Measurements from ENCODE around the gene CYFIP1. TPM values are rescaled to one million over a fixed set of nuclear protein-coding genes. Genes with fewer than 3 reads are reported as not detected.

The CYFIP1 gene
- total RNA-seq, 1 experiment from 2014 or later = 80.3 TPM

GRCh38 chr15:22915866-22916515, 64.2 kb downstream of the CYFIP1 start:
- ChIA-PET CTCF (no interaction called here), POLR2A (ENCODE audit: unreplicated experiment) (no interaction called here)
- no peak for ATAC-seq
- H3F3A ChIP-seq (ENCODE audit: low read length, unreplicated experiment) = no peaks in the 10 kb centered on the region
- H3K79me2 ChIP-seq (ENCODE audit: low read length) = no peaks in the 10 kb centered on the region
- no peaks in the 10 kb centered on the region for H3K9me3 ChIP-seq (ENCODE audit: low read length)
- H3K27ac ChIP-seq (ENCODE audit: low read length) = no peak overlapping the region
- peaks cover 18% of the 10 kb centered on the region for H3K36me3 ChIP-seq (ENCODE audit: low read depth, low read length)
- no peak overlapping the region for H3K4me2 ChIP-seq (ENCODE audit: low read length)
- TF ChIP-seq EZH2 (IDR thresholded peaks at IDR 0.05; ENCODE audit: low read length, unreplicated experiment) (no peak), CTCF (conservative IDR thresholded peaks at IDR 0.05; ENCODE audit: low read depth, low read length) (no peak), EZH2phosphoT487 (IDR thresholded peaks at IDR 0.05; ENCODE audit: borderline replicate concordance, low read length) (no peak)
- H4K20me1 ChIP-seq (ENCODE audit: low read length) = no peaks in the 10 kb centered on the region
- peaks cover 9% of the 10 kb centered on the region; the same call in 1 of the 2 replicates for H3K4me1 ChIP-seq (ENCODE audit: insufficient read depth, low read length)
- no peak overlapping the region for H3K9ac ChIP-seq (ENCODE audit: low read length)
- intact Hi-C loops (cut with micrococcal nuclease) = no loop called here
- no TSS peak for BruUV-seq (replicated peaks)
- no peak overlapping the region for H3K4me3 ChIP-seq (ENCODE audit: low read length)
- no peak overlapping the region for H2AFZ ChIP-seq (ENCODE audit: low read length)
- no peak for DNase-seq
- H3K27me3 ChIP-seq (ENCODE audit: low read length) = no peaks in the 10 kb centered on the region
- H3K9me2 ChIP-seq (replicated peaks; ENCODE audit: low read length) = no peaks in the 10 kb centered on the region

DNA sequence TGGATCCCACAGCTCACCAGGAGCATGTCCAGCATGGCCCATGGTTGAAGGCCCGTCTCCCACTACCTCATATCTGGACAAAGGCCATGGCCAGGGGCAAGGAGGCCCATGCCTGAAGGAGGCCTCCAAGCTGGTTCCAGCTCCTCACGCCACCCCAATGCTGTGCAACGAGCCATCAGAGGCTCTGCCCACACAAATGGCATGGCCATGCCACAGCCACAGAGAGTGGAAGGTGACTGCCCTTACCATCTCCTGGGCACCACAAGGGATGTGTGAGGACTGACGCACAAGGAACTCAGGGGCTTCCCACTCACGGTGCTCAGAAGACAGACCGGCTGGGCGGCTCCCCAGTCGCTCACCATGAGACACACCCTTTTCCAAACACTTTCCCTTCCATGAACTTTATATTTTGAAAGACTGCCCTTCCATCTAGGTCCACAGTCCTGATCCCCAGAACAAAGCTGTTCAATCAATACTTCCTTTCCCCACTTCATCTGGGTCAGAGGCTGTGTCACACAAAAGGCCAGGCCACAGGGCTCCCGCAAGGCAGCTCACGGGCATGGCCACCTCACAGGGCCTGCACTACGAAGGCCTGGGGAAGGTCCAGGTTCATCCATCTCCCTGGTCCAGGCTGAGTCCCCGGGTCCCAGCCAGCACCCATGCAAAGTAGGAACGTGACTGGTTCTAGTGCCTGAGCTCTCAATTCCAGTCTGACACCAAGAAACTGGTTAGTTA, 66.4 kb downstream of the CYFIP1 start:
- TF ChIP-seq CTCF (conservative IDR thresholded peaks at IDR 0.05; ENCODE audit: low read depth, low read length) = no peak
- no peak for TF ChIP-seq EZH2phosphoT487 (IDR thresholded peaks at IDR 0.05; ENCODE audit: borderline replicate concordance, low read length)
- TF ChIP-seq EZH2 (IDR thresholded peaks at IDR 0.05; ENCODE audit: low read length, unreplicated experiment) = no peak
- DNase-seq (no peak), ATAC-seq (no peak)
- no TSS peak for BruUV-seq (replicated peaks)
- no peak overlapping the region for H3K4me3 ChIP-seq (ENCODE audit: low read length)
- no peaks in the 10 kb centered on the region for H3K9me2 ChIP-seq (replicated peaks; ENCODE audit: low read length)
- H3K4me2 ChIP-seq (ENCODE audit: low read length) = no peak overlapping the region
- H3K27ac ChIP-seq (ENCODE audit: low read length) = no peak overlapping the region
- H3F3A ChIP-seq (ENCODE audit: low read length, unreplicated experiment) = no peaks in the 10 kb centered on the region
- no peaks in the 10 kb centered on the region for H3K27me3 ChIP-seq (ENCODE audit: low read length)
- intact Hi-C loops (cut with micrococcal nuclease) = no loop called here
- peaks cover 13% of the 10 kb centered on the region; the same call in 1 of the 2 replicates for H3K4me1 ChIP-seq (ENCODE audit: insufficient read depth, low read length)
- H3K9me3 ChIP-seq (ENCODE audit: low read length) = no peaks in the 10 kb centered on the region
- ChIA-PET CTCF (interaction anchor here (0.6 kb wide), 1 partner anchor 127 kb away, joined by 6 read pairs; the partner anchor contains the start of gene NIPA1), POLR2A (ENCODE audit: unreplicated experiment) (no interaction called here)
- peaks cover 28% of the 10 kb centered on the region for H3K36me3 ChIP-seq (ENCODE audit: low read depth, low read length)
- no peaks in the 10 kb centered on the region for H4K20me1 ChIP-seq (ENCODE audit: low read length)
- no peak overlapping the region for H2AFZ ChIP-seq (ENCODE audit: low read length)
- no peaks in the 10 kb centered on the region for H3K79me2 ChIP-seq (ENCODE audit: low read length)
- H3K9ac ChIP-seq (ENCODE audit: low read length) = no peak overlapping the region

GRCh38 chr15:22912256-22912655, 67.9 kb downstream of the CYFIP1 start:
- H3K4me1 ChIP-seq (ENCODE audit: insufficient read depth, low read length) = 0 out of 2 replicates have a peak, but pooled peaks cover 4% of the 10 kb centered on the region
- H3K9me3 ChIP-seq (ENCODE audit: low read length) = no peaks in the 10 kb centered on the region
- H4K20me1 ChIP-seq (ENCODE audit: low read length) = no peaks in the 10 kb centered on the region
- H2AFZ ChIP-seq (ENCODE audit: low read length) = no peak overlapping the region
- no peak overlapping the region for H3K4me2 ChIP-seq (ENCODE audit: low read length)
- H3K79me2 ChIP-seq (ENCODE audit: low read length) = no peaks in the 10 kb centered on the region
- BruUV-seq (replicated peaks) = no TSS peak
- ChIA-PET POLR2A (ENCODE audit: unreplicated experiment) (no interaction called here), CTCF (no interaction called here)
- intact Hi-C loops (cut with micrococcal nuclease) = no loop called here
- peaks cover 28% of the 10 kb centered on the region for H3K36me3 ChIP-seq (ENCODE audit: low read depth, low read length)
- TF ChIP-seq CTCF (conservative IDR thresholded peaks at IDR 0.05; ENCODE audit: low read depth, low read length) (no peak), EZH2phosphoT487 (IDR thresholded peaks at IDR 0.05; ENCODE audit: borderline replicate concordance, low read length) (no peak), EZH2 (IDR thresholded peaks at IDR 0.05; ENCODE audit: low read length, unreplicated experiment) (no peak)
- H3K27me3 ChIP-seq (ENCODE audit: low read length) = no peaks in the 10 kb centered on the region
- no peak overlapping the region for H3K9ac ChIP-seq (ENCODE audit: low read length)
- no peak for ATAC-seq
- no peak for DNase-seq
- H3K9me2 ChIP-seq (replicated peaks; ENCODE audit: low read length) = no peaks in the 10 kb centered on the region
- no peak overlapping the region for H3K4me3 ChIP-seq (ENCODE audit: low read length)
- H3K27ac ChIP-seq (ENCODE audit: low read length) = no peak overlapping the region
- no peaks in the 10 kb centered on the region for H3F3A ChIP-seq (ENCODE audit: low read length, unreplicated experiment)

Data from PC-3 (cell line).